Naive thymus-derived CD4-positive, alpha-beta T cell (primary cell): ENCODE data around the gene BGN. TPM values are rescaled to one million over a fixed set of nuclear protein-coding genes. Genes with fewer than 3 reads are reported as not detected.

Experiments
- ATAC-seq: fragments of 150-1000 bp; cut with Tn5 transposase; 2 replicates; pipeline ENCODE4 v1.10.0; 2021; ENCODE audit warnings: mild to moderate bottlenecking, moderate library complexity
- CTCF ChIA-PET: fragments of 350-600 bp; sonication (Branson Sonifier 250); formaldehyde crosslinking; loops from one replicate; lab custom pipeline; 2021; ENCODE audit warnings: antibody characterized with exemption; lab: Charles Lee
- POLR2A ChIA-PET: fragments of 350-600 bp; sonication (Branson Sonifier 250); formaldehyde crosslinking; loops from one replicate; lab custom pipeline; 2021; ENCODE audit warnings: antibody characterized with exemption, inconsistent platforms; lab: Charles Lee
- DNase-seq, 9 donors: peaks; one replicate each; pipeline versions ENCODE4 v3.0.0 to v3.0.0-alpha.2; 2020 to 2022; ENCODE audit warnings: mixed read lengths in 1 of 9
- H3K27ac ChIP-seq: one replicate; pipeline ENCODE4 v1.7.0; 2013; ENCODE audit warnings: mild to moderate bottlenecking, low read depth, low read length, moderate library complexity
- H3K27me3 ChIP-seq, 2 donors: one replicate each; pipeline ENCODE4 v1.7.0; 2013; ENCODE audit warnings: low read length in 2 of 2, mild to moderate bottlenecking in 2 of 2, moderate library complexity in 2 of 2; ENCODE audit not compliant: control insufficient read depth in 2 of 2, insufficient read depth in 2 of 2
- H3K36me3 ChIP-seq, 3 experiments: 1 replicate in 2 of 3; 2 replicates in 1 of 3; pipeline ENCODE4 v1.7.0; 2013; ENCODE audit warnings: low read length in 3 of 3, mild to moderate bottlenecking in 3 of 3, moderate library complexity in 1 of 3; ENCODE audit not compliant: insufficient read depth in 3 of 3, control insufficient read depth in 2 of 3
- H3K4me1 ChIP-seq, 2 donors: one replicate each; pipeline ENCODE4 v1.7.0; 2013; ENCODE audit warnings: low read length in 2 of 2, mild to moderate bottlenecking in 2 of 2, moderate library complexity in 1 of 2; ENCODE audit not compliant: control insufficient read depth in 2 of 2, insufficient read depth in 2 of 2
- H3K4me3 ChIP-seq: 2 replicates; pipeline ENCODE4 v1.7.0; 2013; ENCODE audit warnings: mild to moderate bottlenecking, low read length
- H3K9me3 ChIP-seq, 3 experiments: 1 replicate in 2 of 3; 2 replicates in 1 of 3; pipeline ENCODE4 v1.7.0; 2013; ENCODE audit warnings: low read length in 3 of 3; ENCODE audit not compliant: control insufficient read depth in 2 of 3
- H3K27ac Mint-ChIP-seq, 9 donors: one replicate each; pipeline ENCODE4 v1.8.0; 2020 to 2022; ENCODE audit warnings: mixed read lengths in 9 of 9, mild to moderate bottlenecking in 8 of 9, moderate library complexity in 5 of 9, inconsistent platforms in 2 of 9
- H3K27me3 Mint-ChIP-seq, 5 donors: one replicate each; pipeline ENCODE4 v1.8.0; 2021 to 2022; ENCODE audit warnings: mixed read lengths in 5 of 5, mild to moderate bottlenecking in 1 of 5
- H3K36me3 Mint-ChIP-seq, 5 donors: one replicate each; pipeline ENCODE4 v1.8.0; 2020 to 2022; ENCODE audit warnings: mixed read lengths in 5 of 5, mild to moderate bottlenecking in 3 of 5, inconsistent platforms in 1 of 5
- H3K4me1 Mint-ChIP-seq, 7 donors: one replicate each; pipeline ENCODE4 v1.8.0; 2020 to 2022; ENCODE audit warnings: mixed read lengths in 7 of 7, mild to moderate bottlenecking in 3 of 7, inconsistent platforms in 1 of 7
- H3K4me3 Mint-ChIP-seq, 10 donors: one replicate each; pipeline ENCODE4 v1.8.0; 2020 to 2022; ENCODE audit warnings: mild to moderate bottlenecking in 10 of 10, mixed read lengths in 10 of 10, moderate library complexity in 6 of 10, inconsistent platforms in 2 of 10
- H3K9me3 Mint-ChIP-seq, 11 donors: one replicate each; pipeline ENCODE4 v1.8.0; 2020 to 2022; ENCODE audit warnings: mixed read lengths in 11 of 11, mild to moderate bottlenecking in 4 of 11, inconsistent platforms in 1 of 11, moderate library complexity in 1 of 11
- intact Hi-C, 2 donors: fragments of 100-400 bp; cut with micrococcal nuclease; formaldehyde crosslinking; loops; one replicate each; pipeline ENCODE4 v1.15.1; 2023
- polyA plus RNA-seq, 2 donors: library from polyadenylated mRNA; unstranded; fragments of 300-500 nt; fragmentation: Illumina TruSeq; gene quantifications; one replicate each; pipeline ENCODE4 v1.2.3, GENCODE V29; 2021
- total RNA-seq, 6 experiments: library from RNA in 5 of 6; stranded (reverse) in 5 of 6; gene quantifications; 1 replicate in 5 of 6; 2 replicates in 1 of 6; pipeline ENCODE4 v1.2.3 and lab custom pipeline; 2021 to 2026

BGN gene
- total and polyA plus RNA-seq, 7 experiments from 2014 or later: not detected

- ChIA-PET POLR2A (no interaction called here), CTCF (interaction anchor here (1.5 kb wide), 1 partner anchor 13 kb away, joined by 3 read pairs; no protein-coding TSS in a partner anchor)
- intact Hi-C loops: no loop called here
- Mint-ChIP-seq H3K4me3 (no peak overlapping the region), H3K4me1 (peaks cover 0 to 3% (median 0%) of the 10 kb centered on the region in 7 donors), H3K27ac (no peak overlapping the region), H3K27me3 (peaks cover 0 to 5% (median 0%) of the 10 kb centered on the region in 5 donors), H3K36me3 (no peaks in the 10 kb centered on the region), H3K9me3 (no peaks in the 10 kb centered on the region)
- no peaks in the 10 kb centered on the region for H3K4me1 ChIP-seq
- no peak overlapping the region for H3K27ac ChIP-seq
- H3K36me3 ChIP-seq: no peaks in the 10 kb centered on the region
- H3K4me3 ChIP-seq: no peak overlapping the region
- no peaks in the 10 kb centered on the region for H3K27me3 ChIP-seq
- DNase-seq: no peak
- no peak for ATAC-seq
- H3K9me3 ChIP-seq: no peaks in the 10 kb centered on the region
Measured at GRCh38 chrX:153494061-153494460, 719 bp upstream of the BGN start.

DNA sequence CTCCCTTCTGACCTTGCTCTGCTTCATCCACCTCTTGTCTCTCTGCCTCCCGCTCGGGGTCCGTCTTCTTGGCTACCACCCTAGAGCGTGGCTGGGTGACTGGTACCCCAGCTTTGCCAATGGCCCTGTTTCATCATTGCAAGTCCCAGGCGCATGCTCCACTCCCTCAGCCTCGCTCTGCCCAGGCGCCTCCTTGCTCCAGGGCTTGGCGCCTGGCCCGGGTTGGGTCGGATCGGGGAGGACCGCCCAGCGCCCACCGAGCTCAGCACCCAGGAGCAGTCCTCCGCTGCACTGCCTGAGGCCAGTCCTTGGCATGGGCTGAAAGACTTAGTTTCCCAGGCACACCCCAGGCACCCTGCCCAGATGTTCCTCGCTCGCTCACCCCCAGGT is 577 bp downstream of the BGN start:
- H3K36me3 ChIP-seq: no peaks in the 10 kb centered on the region
- peak overlapping the region in 3 of 10 donors; percentile 35 to 68 (median 61) for H3K4me3 Mint-ChIP-seq
- peaks cover 0 to 5% (median 0%) of the 10 kb centered on the region in 5 donors for H3K27me3 Mint-ChIP-seq
- no peaks in the 10 kb centered on the region for H3K27me3 ChIP-seq
- no peaks in the 10 kb centered on the region for H3K9me3 Mint-ChIP-seq
- ChIA-PET CTCF (no interaction called here), POLR2A (no interaction called here)
- no peak for ATAC-seq
- intact Hi-C loops: loop anchor here in 1 of 2 donors (1.0 kb wide), 1 partner anchor 25 kb away; the partner anchor contains the start of gene HAUS7
- DNase-seq: no peak
- peaks cover 0 to 3% (median 0%) of the 10 kb centered on the region in 7 donors for H3K4me1 Mint-ChIP-seq
- no peak overlapping the region for H3K27ac ChIP-seq
- no peaks in the 10 kb centered on the region for H3K36me3 Mint-ChIP-seq
- no peaks in the 10 kb centered on the region for H3K4me1 ChIP-seq
- no peaks in the 10 kb centered on the region for H3K9me3 ChIP-seq
- no peak overlapping the region for H3K27ac Mint-ChIP-seq
- no peak overlapping the region for H3K4me3 ChIP-seq

GRCh38 chrX:153495903-153496589 is 1.3 kb downstream of the BGN start:
- ATAC-seq (no peak), DNase-seq (no peak)
- H3K36me3 Mint-ChIP-seq: no peaks in the 10 kb centered on the region
- H3K27ac Mint-ChIP-seq: no peak overlapping the region
- H3K4me1 Mint-ChIP-seq: peaks cover 0 to 3% (median 0%) of the 10 kb centered on the region in 7 donors
- no peak overlapping the region for H3K4me3 Mint-ChIP-seq
- H3K27ac ChIP-seq: no peak overlapping the region
- H3K27me3 Mint-ChIP-seq: peaks cover 0 to 5% (median 0%) of the 10 kb centered on the region in 5 donors
- no peaks in the 10 kb centered on the region for H3K9me3 ChIP-seq
- POLR2A ChIA-PET: no interaction called here
- intact Hi-C loops: loop anchor here in 1 of 2 donors (1.0 kb wide), 1 partner anchor 26 kb away; the partner anchor contains the start of gene HAUS7
- H3K27me3 ChIP-seq: no peaks in the 10 kb centered on the region
- no peak overlapping the region for H3K4me3 ChIP-seq
- no peaks in the 10 kb centered on the region for H3K36me3 ChIP-seq
- H3K4me1 ChIP-seq: no peaks in the 10 kb centered on the region
- peaks cover 0 to 4% (median 0%) of the 10 kb centered on the region in 11 donors for H3K9me3 Mint-ChIP-seq
- CTCF ChIA-PET: no interaction called here

GRCh38 chrX:153496590-153496959 is 1.8 kb downstream of the BGN start:
- H3K4me1 Mint-ChIP-seq: peaks cover 0 to 3% (median 0%) of the 10 kb centered on the region in 7 donors
- no peak for ATAC-seq
- no peak overlapping the region for H3K27ac ChIP-seq
- ChIA-PET CTCF (no interaction called here), POLR2A (no interaction called here)
- H3K9me3 ChIP-seq: no peaks in the 10 kb centered on the region
- H3K4me3 Mint-ChIP-seq: no peak overlapping the region
- intact Hi-C loops: no loop called here
- no peak overlapping the region for H3K4me3 ChIP-seq
- H3K27me3 Mint-ChIP-seq: peaks cover 0 to 5% (median 0%) of the 10 kb centered on the region in 5 donors
- no peaks in the 10 kb centered on the region for H3K36me3 Mint-ChIP-seq
- no peaks in the 10 kb centered on the region for H3K4me1 ChIP-seq
- no peaks in the 10 kb centered on the region for H3K27me3 ChIP-seq
- no peak overlapping the region for H3K27ac Mint-ChIP-seq
- H3K36me3 ChIP-seq: no peaks in the 10 kb centered on the region
- DNase-seq: no peak
- H3K9me3 Mint-ChIP-seq: peaks cover 0 to 4% (median 0%) of the 10 kb centered on the region in 11 donors

DNA sequence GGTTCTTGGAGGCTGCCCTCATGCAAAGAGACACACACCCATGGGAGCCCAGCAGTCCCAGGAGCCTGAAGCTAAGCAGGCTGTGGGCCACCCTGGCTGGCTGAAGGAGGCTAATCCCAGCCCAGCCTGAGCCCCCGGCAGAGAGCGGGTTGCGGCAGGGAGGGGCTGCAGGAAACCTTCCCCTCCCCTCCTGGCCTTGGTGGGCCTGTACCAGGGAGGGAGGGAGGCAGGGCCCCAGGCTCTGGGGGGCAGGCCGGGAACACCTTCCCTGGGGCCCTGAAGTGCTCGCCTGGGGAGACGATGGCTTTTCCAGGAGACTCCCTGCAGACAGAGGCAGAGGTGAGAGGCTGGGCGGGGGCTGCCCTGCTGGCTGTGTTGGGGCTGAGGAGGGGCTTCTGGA is 3.7 kb downstream of the BGN start:
- Mint-ChIP-seq H3K4me1 (peaks cover 0 to 3% (median 0%) of the 10 kb centered on the region in 7 donors), H3K27ac (no peak overlapping the region), H3K36me3 (no peaks in the 10 kb centered on the region), H3K9me3 (peaks cover 0 to 4% (median 0%) of the 10 kb centered on the region in 11 donors), H3K27me3 (peaks cover 0 to 5% (median 0%) of the 10 kb centered on the region in 5 donors), H3K4me3 (no peak overlapping the region)
- intact Hi-C loops: no loop called here
- Histone ChIP-seq H3K4me1 (no peaks in the 10 kb centered on the region), H3K4me3 (no peak overlapping the region), H3K27ac (no peak overlapping the region), H3K27me3 (no peaks in the 10 kb centered on the region), H3K9me3 (no peaks in the 10 kb centered on the region), H3K36me3 (no peaks in the 10 kb centered on the region)
- no peak for DNase-seq
- ChIA-PET CTCF (no interaction called here), POLR2A (no interaction called here)
- ATAC-seq: no peak

DNA sequence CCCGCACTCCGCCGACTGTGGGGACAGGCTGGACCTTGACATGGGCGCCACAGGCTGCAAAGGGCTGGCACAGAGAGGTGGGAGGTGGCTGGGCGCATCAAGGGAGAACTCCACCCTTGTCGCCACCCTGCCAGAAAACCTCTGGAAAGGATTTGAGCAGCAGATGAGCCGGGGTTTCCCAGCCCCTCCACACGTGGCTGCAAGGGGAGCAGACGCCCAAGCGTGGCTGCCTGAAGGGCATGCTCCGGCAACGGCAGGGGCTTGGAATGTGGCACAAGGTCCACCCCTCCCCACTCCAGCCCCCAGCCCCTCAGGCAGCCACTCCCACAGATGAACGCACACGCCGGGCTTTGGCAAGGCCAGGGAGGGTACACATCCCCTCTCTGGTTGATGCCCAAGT is 4.6 kb downstream of the BGN start:
- ChIA-PET CTCF (no interaction called here), POLR2A (no interaction called here)
- DNase-seq: no peak
- no peak for ATAC-seq
- Histone ChIP-seq H3K4me3 (no peak overlapping the region), H3K27ac (no peak overlapping the region), H3K4me1 (no peaks in the 10 kb centered on the region), H3K27me3 (no peaks in the 10 kb centered on the region), H3K36me3 (no peaks in the 10 kb centered on the region), H3K9me3 (no peaks in the 10 kb centered on the region)
- H3K36me3 Mint-ChIP-seq: no peaks in the 10 kb centered on the region
- no peak overlapping the region for H3K4me3 Mint-ChIP-seq
- no peak overlapping the region for H3K27ac Mint-ChIP-seq
- H3K4me1 Mint-ChIP-seq: peaks cover 0 to 3% (median 0%) of the 10 kb centered on the region in 7 donors
- peaks cover 0 to 4% (median 0%) of the 10 kb centered on the region in 11 donors for H3K9me3 Mint-ChIP-seq
- intact Hi-C loops: no loop called here
- peaks cover 0 to 5% (median 0%) of the 10 kb centered on the region in 5 donors for H3K27me3 Mint-ChIP-seq

DNA sequence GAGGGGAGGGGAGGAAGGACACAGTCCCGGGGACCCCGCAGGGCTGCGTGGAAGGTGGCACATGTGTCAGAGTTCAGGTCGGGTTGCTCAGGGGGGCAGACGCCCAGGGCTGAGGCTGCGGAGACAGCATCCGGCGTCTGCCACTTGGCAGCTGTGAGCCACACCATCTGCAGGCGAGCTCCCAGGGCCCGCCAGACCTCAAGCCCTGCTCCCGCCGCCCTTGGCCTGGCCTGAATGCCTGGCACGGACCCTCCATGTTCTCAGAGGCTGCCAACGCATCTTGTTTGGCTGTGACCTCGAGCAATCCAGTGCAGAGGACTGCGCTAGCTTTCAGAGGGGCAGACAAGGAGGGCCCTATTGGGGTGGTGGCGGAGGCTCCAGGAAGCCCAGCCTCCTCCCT is 5.1 kb downstream of the BGN start:
- no peaks in the 10 kb centered on the region for H3K4me1 ChIP-seq
- H3K27ac ChIP-seq: no peak overlapping the region
- DNase-seq (no peak), ATAC-seq (no peak)
- H3K27me3 ChIP-seq: no peaks in the 10 kb centered on the region
- Mint-ChIP-seq H3K4me3 (no peak overlapping the region), H3K27ac (no peak overlapping the region), H3K9me3 (peaks cover 0 to 4% (median 0%) of the 10 kb centered on the region in 11 donors), H3K36me3 (no peaks in the 10 kb centered on the region), H3K27me3 (peaks cover 0 to 5% (median 0%) of the 10 kb centered on the region in 5 donors), H3K4me1 (peaks cover 0 to 3% (median 0%) of the 10 kb centered on the region in 7 donors)
- H3K4me3 ChIP-seq: no peak overlapping the region
- H3K36me3 ChIP-seq: no peaks in the 10 kb centered on the region
- H3K9me3 ChIP-seq: no peaks in the 10 kb centered on the region
- ChIA-PET CTCF (no interaction called here), POLR2A (no interaction called here)
- intact Hi-C loops: no loop called here
